GM23338 (cell line): ENCODE results near the gene MFSD2A.

Experiments
- CREB1 ChIP-seq: fragments of 250-450 bp; sonication (Bioruptor Pico); IDR thresholded peaks from 2 replicates; pipeline ENCODE4 v1.5.0; 2020; ENCODE audit warnings: low read depth, mild to moderate bottlenecking, moderate library complexity
- EZH2 ChIP-seq: fragments of 200-600 bp; sonication (generic); IDR thresholded peaks from one replicate; pipeline ENCODE4 v1.8.0; 2017; ENCODE audit warnings: antibody characterized with exemption, mild to moderate bottlenecking, low read depth; ENCODE audit not compliant: unreplicated experiment
- EZH2phosphoT487 ChIP-seq: fragments of 200-600 bp; sonication (generic); IDR thresholded peaks from one replicate; pipeline ENCODE4 v1.8.1; 2018; ENCODE audit warnings: antibody characterized with exemption; ENCODE audit not compliant: unreplicated experiment
- JUNB ChIP-seq: IDR thresholded peaks from one replicate; pipeline ENCODE4 v1.6.1; 2016; ENCODE audit warnings: antibody characterized with exemption; ENCODE audit not compliant: unreplicated experiment
- POLR2AphosphoS5 ChIP-seq: IDR thresholded peaks from 2 replicates; pipeline ENCODE4 v1.6.1; 2016; ENCODE audit warnings: antibody characterized with exemption, low read depth
- STAT1 ChIP-seq: IDR thresholded peaks from one replicate; pipeline ENCODE4 v1.6.1; 2016; ENCODE audit warnings: antibody characterized with exemption; ENCODE audit not compliant: unreplicated experiment
- ZNF114 ChIP-seq: fragments of 250-450 bp; sonication (Bioruptor Pico); IDR thresholded peaks from 2 replicates; pipeline ENCODE4 v1.5.0; 2020; ENCODE audit warnings: mild to moderate bottlenecking, moderate library complexity
- TF ChIP-seq, protein P1 (sequence below), 2 experiments: fragments of 200-600 bp in 1 of 2; sonication (generic) in 1 of 2; conservative IDR thresholded peaks; 2 replicates each; pipeline versions ENCODE4 v1.5.1 to v1.6.1; 2016 to 2017; ENCODE audit warnings: antibody characterized with exemption in 2 of 2, low read depth in 2 of 2, mild to moderate bottlenecking in 2 of 2, moderate library complexity in 1 of 2
- TF ChIP-seq, protein P2 (sequence below): IDR thresholded peaks from 2 replicates; pipeline ENCODE4 v1.6.1; 2016; ENCODE audit warnings: antibody characterized with exemption
- TF ChIP-seq, protein P3 (sequence below): IDR thresholded peaks from one replicate; pipeline ENCODE4 v1.6.1; 2018; ENCODE audit warnings: antibody characterized with exemption; ENCODE audit not compliant: unreplicated experiment

DNA sequence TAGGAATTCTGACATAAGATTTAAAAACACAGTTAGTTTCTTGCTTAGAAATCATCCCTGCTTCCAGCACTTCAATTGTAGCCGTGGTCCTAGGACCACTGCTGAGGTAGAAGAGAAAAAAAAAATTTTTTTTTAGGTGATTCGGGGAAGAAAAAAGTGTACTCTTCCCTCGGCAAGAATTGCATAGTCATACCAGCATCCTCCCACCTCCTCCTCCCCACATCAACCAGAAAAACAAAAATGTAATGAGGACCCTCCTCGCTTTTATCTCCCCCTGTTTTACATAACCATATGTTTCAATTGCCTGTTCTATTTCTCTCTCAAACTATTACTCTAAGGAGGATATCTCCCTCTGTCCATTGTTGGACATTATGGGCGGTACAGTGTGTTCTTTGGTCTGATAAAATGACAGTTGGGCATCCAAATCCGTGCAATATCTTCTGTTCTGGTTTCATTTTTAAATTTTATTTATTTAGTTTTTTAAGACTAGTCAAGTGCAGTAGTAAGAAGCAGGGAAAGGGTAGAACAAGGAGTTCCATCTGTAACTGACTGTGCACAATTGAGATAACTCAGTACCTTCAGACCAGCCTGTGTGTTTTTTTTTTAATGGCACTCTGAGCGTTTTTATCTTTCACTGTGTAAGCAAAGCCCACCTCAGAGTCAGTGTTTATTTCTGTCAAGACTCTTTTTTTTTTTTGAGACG is 10.4 kb upstream of the MFSD2A start:
- TF ChIP-seq, protein P1, sequence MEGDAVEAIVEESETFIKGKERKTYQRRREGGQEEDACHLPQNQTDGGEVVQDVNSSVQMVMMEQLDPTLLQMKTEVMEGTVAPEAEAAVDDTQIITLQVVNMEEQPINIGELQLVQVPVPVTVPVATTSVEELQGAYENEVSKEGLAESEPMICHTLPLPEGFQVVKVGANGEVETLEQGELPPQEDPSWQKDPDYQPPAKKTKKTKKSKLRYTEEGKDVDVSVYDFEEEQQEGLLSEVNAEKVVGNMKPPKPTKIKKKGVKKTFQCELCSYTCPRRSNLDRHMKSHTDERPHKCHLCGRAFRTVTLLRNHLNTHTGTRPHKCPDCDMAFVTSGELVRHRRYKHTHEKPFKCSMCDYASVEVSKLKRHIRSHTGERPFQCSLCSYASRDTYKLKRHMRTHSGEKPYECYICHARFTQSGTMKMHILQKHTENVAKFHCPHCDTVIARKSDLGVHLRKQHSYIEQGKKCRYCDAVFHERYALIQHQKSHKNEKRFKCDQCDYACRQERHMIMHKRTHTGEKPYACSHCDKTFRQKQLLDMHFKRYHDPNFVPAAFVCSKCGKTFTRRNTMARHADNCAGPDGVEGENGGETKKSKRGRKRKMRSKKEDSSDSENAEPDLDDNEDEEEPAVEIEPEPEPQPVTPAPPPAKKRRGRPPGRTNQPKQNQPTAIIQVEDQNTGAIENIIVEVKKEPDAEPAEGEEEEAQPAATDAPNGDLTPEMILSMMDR (conservative IDR thresholded peaks at IDR 0.05; ENCODE audit: low read depth in 2 of 2) = no peak
- TF ChIP-seq POLR2AphosphoS5 (no peak), STAT1 (no peak), EZH2 (no peak), JUNB (no peak), EZH2phosphoT487 (no peak), CREB1 (CRISPR knock-in tag) (no peak), ZNF114 (CRISPR knock-in tag) (no peak)
- TF ChIP-seq, protein P2, sequence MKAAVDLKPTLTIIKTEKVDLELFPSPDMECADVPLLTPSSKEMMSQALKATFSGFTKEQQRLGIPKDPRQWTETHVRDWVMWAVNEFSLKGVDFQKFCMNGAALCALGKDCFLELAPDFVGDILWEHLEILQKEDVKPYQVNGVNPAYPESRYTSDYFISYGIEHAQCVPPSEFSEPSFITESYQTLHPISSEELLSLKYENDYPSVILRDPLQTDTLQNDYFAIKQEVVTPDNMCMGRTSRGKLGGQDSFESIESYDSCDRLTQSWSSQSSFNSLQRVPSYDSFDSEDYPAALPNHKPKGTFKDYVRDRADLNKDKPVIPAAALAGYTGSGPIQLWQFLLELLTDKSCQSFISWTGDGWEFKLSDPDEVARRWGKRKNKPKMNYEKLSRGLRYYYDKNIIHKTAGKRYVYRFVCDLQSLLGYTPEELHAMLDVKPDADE = no peak
- TF ChIP-seq, protein P3, sequence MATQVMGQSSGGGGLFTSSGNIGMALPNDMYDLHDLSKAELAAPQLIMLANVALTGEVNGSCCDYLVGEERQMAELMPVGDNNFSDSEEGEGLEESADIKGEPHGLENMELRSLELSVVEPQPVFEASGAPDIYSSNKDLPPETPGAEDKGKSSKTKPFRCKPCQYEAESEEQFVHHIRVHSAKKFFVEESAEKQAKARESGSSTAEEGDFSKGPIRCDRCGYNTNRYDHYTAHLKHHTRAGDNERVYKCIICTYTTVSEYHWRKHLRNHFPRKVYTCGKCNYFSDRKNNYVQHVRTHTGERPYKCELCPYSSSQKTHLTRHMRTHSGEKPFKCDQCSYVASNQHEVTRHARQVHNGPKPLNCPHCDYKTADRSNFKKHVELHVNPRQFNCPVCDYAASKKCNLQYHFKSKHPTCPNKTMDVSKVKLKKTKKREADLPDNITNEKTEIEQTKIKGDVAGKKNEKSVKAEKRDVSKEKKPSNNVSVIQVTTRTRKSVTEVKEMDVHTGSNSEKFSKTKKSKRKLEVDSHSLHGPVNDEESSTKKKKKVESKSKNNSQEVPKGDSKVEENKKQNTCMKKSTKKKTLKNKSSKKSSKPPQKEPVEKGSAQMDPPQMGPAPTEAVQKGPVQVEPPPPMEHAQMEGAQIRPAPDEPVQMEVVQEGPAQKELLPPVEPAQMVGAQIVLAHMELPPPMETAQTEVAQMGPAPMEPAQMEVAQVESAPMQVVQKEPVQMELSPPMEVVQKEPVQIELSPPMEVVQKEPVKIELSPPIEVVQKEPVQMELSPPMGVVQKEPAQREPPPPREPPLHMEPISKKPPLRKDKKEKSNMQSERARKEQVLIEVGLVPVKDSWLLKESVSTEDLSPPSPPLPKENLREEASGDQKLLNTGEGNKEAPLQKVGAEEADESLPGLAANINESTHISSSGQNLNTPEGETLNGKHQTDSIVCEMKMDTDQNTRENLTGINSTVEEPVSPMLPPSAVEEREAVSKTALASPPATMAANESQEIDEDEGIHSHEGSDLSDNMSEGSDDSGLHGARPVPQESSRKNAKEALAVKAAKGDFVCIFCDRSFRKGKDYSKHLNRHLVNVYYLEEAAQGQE = no peak
